Left kidney (tissue), 2 donors: Measurements from ENCODE around the gene CC2D1A. TPM values are rescaled to one million over a fixed set of nuclear protein-coding genes. Genes with fewer than 3 reads are reported as not detected.

Experiments used
- DNase-seq: peaks from one replicate; pipeline ENCODE4 v3.0.0-alpha.2; 2013
- polyA plus RNA-seq: library from polyadenylated mRNA; unstranded; fragments of 120-200 nt; gene quantifications from one replicate; pipeline ENCODE4 v1.2.1, GENCODE V29; 2013; ENCODE audit not compliant: insufficient read length

CC2D1A gene
- polyA plus RNA-seq, 1 donor: 28.5 TPM

- no peak for DNase-seq
Measured at GRCh38 chr19:13935765-13936510, 29.9 kb downstream of the CC2D1A start.

GRCh38 chr19:13937479-13938300 is 31.7 kb downstream of the CC2D1A start:
- DNase-seq: no peak

GRCh38 chr19:13938301-13939064 is 32.5 kb downstream of the CC2D1A start, which contains the start of gene PODNL1:
TSS of gene PODNL1 (minus strand) at chr19:13938417. CDS start at chr19:13938181, 236 bp downstream.
- no peak for DNase-seq

- DNase-seq: no peak
Measured at GRCh38 chr19:13942023-13942684, 36.2 kb downstream of the CC2D1A start.

GRCh38 chr19:13946414-13946813 is 40.4 kb downstream of the CC2D1A start:
- no peak for DNase-seq

- DNase-seq: no peak
Measured at GRCh38 chr19:13951043-13951442, 45.0 kb downstream of the CC2D1A start.

GRCh38 chr19:13951799-13952153 is 45.8 kb downstream of the CC2D1A start:
- DNase-seq: no peak

- peak; percentile 99 for DNase-seq
Measured at GRCh38 chr19:13952154-13952930, 46.3 kb downstream of the CC2D1A start, which contains the start of gene DCAF15. TSS of gene DCAF15 (plus strand) at chr19:13952509. CDS start at chr19:13952513, 4 bp downstream.

- no peak for DNase-seq
Measured at GRCh38 chr19:13952931-13953531, 47.0 kb downstream of the CC2D1A start.

GRCh38 chr19:13954185-13954584 is 48.2 kb downstream of the CC2D1A start:
- no peak for DNase-seq

GRCh38 chr19:13955662-13956364 is 49.8 kb downstream of the CC2D1A start:
- DNase-seq: no peak

GRCh38 chr19:13956365-13956744 is 50.4 kb downstream of the CC2D1A start:
- DNase-seq: no peak

- no peak for DNase-seq
Measured at GRCh38 chr19:13957051-13957450, 51.0 kb downstream of the CC2D1A start.

GRCh38 chr19:13958043-13958442 is 52.0 kb downstream of the CC2D1A start:
- DNase-seq: no peak

- DNase-seq: no peak
Measured at GRCh38 chr19:13959141-13959961, 53.4 kb downstream of the CC2D1A start.

- no peak for DNase-seq
Measured at GRCh38 chr19:13959962-13960862, 54.2 kb downstream of the CC2D1A start.

- no peak for DNase-seq
Measured at GRCh38 chr19:13960863-13961784, 55.1 kb downstream of the CC2D1A start.
